PFSK-1 (cell line): Measurements from ENCODE around the gene DHRS12.

ENCODE experiments used
- POLR2AphosphoS5 ChIP-seq: IDR thresholded peaks from 2 replicates; pipeline ENCODE4 v1.6.1; 2012; ENCODE audit warnings: low read depth, mild to moderate bottlenecking, control low read depth, low read length, moderate library complexity
- SIN3A ChIP-seq: IDR thresholded peaks from 2 replicates; pipeline ENCODE4 v1.6.1; 2012; ENCODE audit warnings: mild to moderate bottlenecking, low read length, moderate library complexity, borderline replicate concordance; ENCODE audit not compliant: insufficient read depth
- TAF1 ChIP-seq: IDR thresholded peaks from 2 replicates; pipeline ENCODE4 v1.6.1; 2012; ENCODE audit warnings: low read length, control low read depth, borderline replicate concordance; ENCODE audit not compliant: insufficient read depth

GRCh38 chr13:51844862-51845573 is 41.1 kb upstream of the DHRS12 start, which contains the start of gene TMEM272:
- TF ChIP-seq TAF1 (no peak), POLR2AphosphoS5 (no peak), SIN3A (no peak)
